Stimulated activated CD4-positive, alpha-beta T cell treated with anti-CD3 and anti-CD28 coated beads, Interleukin-1b, Interleukin-23, amount 100 ng/mL, for 24 hours (primary cell): ENCODE measurements around the gene RPS10.
"Not testable (repeated sequence)": the region's sequence is repeated elsewhere in the genome, so short reads cannot be mapped to it uniquely, and the experiment has no call there.

Experiments used
- DNase-seq, 4 experiments: peaks; one replicate each; pipeline ENCODE4 v3.0.0-alpha.2; 2020; ENCODE audit warnings: low read depth in 4 of 4, low spot score in 1 of 4

RPS10 gene

GRCh38 chr6:34373511-34373910 is 52.4 kb downstream of the RPS10 start:
- DNase-seq: no peak

GRCh38 chr6:34371865-34372264 is 54.0 kb downstream of the RPS10 start:
- DNase-seq: not testable (repeated sequence)

- DNase-seq: no peak
Observed at GRCh38 chr6:34370361-34370760, 55.5 kb downstream of the RPS10 start.

- DNase-seq: no peak
Observed at GRCh38 chr6:34369385-34369784, 56.5 kb downstream of the RPS10 start.
